GM19240 (cell line): ENCODE measurements around the gene OLFML2A.

Experiments used
- DNase-seq: peaks from one replicate; pipeline ENCODE4 v3.0.0; 2011; ENCODE audit warnings: low spot score; ENCODE audit not compliant: insufficient read length

Gene OLFML2A

DNA sequence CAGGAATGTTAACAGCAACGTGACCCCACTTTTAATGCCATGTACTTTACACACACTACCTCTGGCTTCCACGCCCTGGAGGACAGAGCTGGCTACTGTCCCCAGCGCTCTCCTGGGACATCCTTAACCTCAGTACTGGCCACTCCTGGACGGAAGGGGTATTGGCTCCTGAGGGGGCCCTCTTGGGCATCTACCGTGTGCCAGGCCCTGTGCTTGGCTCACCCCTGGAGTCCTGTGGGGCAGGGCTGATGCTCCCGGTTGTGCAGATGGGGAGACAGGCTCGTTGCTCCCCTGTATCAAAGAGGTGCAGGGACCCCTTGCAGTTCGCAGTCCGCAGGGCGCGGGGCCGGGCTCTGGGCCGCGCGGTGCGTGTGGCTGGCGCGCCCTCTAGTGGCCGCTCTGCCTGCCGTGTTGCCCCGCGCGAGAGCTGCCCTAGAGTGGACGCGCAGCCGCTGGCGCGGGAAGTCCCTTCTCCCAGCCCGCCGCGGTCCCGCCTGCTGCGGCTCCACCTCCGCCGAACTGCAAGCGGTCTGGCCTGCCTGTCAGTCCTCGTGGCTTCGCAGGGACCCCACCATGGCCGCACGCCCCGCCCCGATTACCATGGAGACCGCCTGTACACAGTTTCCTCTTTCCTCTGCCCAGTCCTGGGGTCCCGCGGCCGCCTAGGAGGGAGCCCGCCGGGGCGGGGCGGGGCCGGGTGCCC is 76.0 kb downstream of the OLFML2A start, which contains the start of gene WDR38:
Gene WDR38, plus strand, starts transcription at position 632 of the 703 bp plus-strand sequence. CDS start 72 bp downstream, outside the sequence.
- peak; percentile 64 for DNase-seq

DNA sequence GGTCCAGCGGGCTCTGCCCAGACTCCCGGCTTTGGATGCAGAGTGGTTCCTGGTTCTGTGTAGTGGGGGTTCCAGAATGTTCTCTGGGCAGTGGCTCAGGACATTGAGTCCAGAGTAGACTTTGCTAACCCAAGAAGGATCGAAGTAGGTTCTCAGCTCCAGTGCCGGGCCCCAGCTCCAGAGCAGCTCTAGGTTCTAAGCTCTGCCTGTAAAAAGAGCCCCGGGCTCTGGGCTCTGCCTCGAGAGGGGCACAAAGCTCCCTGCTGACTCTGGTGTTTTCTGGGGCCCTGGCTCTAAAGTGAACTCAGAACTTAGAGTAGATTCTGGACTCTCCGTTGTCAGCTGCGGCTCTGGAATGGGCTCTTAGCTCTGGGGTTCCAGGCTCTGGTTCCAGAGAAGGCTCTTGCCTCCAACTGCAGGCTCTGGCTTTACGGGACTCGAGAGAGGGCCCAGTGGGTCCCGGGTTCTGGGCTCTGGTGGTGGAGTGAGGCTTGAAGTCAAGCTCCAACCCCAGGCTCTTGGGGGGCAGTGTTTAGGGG is 76.7 kb downstream of the OLFML2A start:
- DNase-seq, result no peak

DNA sequence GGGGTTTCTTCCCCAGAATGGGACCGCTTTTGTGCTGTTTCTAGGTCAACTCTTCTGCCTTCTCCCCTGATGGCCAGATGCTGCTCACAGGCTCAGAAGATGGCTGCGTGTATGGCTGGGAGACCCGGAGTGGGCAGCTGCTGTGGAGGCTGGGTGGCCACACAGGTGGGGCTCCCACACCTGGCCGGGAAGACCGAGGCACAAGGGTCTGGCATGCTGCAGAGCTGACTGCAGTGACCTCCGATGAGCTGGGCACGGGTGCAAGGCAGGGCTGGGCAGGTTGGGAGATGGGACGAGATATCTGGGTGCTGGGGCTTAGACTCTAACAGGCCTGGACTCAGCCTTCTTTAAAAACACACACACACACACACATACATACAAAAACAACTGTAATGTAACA is 77.2 kb downstream of the OLFML2A start:
- no peak for DNase-seq

DNA sequence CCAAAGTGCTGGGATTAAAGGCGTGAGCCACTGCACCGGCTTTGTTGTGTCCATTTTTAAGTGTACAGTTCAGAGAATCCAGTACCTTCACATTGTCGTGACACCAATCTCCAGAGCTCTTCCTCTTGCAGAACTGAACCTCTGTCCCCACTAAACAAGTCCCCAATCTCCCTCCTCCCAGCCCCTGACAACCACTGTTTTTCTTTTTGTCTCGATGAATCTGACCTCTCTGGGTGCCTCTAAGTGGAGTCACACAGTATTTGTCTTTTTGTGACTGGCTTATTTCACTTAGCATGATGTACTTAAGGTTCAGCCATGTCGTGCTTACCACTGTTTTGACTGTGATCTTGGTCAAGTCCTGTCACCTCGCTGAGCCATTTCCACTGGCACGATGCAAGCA is 77.9 kb downstream of the OLFML2A start:
- no peak for DNase-seq

DNA sequence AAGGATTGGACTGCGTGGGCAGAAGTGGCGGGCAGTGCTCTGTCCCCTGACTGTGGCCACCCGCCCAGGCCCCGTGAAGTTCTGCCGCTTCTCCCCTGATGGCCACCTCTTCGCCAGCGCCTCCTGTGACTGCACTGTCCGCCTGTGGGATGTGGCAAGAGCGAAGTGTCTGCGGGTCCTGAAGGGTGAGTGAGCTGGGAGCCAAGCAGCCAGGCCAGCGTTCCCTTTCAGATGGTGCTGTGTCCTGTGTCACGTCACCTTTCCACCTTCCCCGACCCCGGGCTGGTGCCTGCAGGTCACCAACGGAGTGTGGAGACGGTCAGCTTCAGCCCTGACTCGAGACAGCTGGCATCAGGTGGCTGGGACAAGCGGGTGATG is 78.6 kb downstream of the OLFML2A start:
- DNase-seq, result no peak

DNA sequence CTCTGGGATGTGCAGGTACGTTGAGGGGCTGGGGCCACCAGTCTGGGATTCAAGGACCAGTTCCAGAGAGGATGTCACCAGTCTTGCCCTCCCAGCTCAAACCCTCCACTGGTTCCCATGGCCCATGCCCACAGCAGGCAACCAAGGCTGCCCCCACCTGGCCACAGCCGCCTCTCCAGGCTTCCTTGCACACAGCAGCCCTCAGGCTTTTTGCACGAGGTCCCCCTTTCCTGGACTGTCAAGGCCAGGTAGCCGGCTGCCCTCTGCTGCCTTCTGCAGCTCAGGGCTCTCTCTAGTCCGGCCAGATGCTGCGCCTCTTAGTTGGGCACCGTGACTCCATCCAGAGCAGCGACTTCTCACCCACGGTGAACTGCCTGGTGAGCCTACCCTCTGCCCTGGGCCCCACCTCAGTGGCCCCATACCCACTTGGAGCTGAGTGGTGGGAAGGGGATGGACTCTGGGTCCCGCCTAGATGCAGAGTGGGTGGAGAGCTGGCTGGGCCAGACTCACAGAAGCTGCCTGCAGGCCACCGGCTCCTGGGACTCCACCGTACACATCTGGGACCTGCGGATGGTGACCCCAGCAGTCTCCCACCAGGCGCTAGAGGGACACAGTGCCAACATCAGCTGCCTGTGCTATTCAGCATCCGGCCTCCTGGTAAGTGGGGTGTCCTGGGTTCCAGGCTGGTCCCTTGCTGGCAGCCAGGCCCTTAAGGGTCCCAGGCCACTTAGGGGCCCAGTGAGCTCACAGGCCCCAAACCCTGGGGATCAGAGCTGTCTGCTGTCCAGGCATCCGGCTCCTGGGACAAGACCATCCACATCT is 79.2 kb downstream of the OLFML2A start:
- no peak for DNase-seq

DNA sequence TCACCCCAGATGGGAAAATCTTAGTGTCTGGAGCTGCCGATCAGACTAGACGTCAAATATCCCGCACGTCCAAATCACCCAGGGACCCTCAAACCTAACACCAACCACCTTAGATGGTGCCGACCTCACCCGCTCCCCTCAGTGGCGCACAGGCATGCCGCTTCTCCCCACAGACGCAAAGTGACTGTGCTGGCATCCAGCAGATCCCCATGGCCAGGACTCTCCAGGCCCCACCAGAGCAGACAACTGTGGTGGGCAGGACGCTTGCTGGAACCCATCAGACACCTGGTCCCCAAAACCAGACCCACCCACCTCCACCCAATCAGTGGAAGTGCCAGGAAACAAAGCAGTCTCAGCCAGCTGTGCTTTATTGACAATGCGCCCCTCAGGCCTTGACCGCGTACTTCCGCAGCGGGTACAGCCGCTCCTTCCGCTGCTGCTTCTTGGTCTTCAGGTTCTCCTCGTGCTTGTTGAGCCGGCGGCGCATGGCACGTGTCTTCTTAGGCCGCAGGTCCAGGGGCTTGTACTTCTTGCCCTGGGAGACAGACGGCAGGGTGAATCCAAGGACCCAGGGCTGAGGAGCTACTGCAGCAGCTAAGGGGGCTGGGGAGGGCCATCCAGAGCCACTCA is 80.7 kb downstream of the OLFML2A start:
- DNase-seq, result no peak

DNA sequence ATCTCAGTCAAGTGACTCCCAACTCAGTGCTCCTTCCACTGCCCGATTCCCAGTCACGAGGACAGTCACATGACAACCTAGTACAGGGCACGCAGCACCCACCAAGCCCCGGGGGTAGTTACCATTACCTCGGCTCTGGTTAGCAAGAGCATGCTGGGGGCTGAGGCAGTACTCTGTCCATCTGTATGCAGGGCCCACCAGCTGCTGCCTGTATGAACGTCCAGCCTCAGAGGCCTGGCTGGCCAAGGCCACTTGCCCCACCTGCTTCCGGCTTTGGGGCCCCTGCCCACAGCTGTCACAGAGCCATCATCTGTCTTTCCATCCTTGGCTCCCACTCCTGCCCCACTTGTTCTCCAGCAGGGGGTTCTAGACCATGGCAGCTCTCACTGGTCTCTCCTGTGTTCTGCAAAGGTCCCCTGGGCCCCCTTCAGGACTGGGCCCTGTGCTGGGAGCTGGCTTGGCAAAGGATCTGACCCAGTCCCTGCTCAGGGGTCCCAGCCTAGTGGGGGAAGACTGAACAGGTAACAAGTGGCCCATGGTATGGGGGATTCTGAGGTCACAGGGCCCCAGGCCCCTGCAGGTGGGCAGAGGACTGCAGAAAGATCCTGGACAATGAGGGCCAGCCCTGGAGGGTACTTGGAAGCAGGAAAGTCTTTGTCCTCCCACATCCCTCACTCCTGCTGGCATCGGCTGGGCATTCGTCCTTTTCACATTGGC is 81.6 kb downstream of the OLFML2A start:
- no peak for DNase-seq

DNA sequence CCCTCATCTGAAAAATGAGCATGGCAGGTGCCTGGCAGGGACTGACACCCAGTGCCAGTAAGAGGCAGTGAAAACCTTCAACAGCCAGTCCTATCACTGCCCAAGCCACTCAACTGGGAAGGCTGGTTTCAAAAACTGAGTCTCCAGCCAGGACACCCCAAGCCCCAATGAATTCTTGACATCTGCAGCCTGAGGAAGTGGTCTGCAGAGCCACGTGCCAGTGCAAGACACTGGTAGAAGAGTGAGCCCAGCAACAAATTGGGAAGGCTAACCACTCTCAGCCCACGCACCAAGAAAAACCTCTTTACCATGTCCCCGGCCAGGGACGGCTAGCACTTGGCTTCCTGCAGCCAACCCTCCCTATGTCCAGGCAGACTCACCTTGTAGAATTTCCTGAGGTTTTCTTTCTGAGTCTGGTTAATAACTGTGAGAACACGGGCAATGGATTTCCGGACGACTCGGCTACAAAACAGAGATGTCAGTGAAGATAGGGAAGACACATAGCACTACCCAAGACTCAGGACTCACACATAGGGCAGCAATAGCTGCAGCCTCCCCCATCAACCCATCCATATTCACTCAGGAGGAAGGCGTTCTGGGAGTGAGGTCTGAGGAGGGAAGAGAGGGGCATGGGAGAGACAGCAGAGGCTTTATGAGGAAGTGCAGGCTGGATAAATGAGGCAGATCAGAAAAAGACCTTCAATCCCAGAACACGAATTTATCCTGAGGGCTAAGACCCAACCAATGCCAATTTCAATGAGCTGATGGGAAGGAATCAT is 83.1 kb downstream of the OLFML2A start:
- DNase-seq, result no peak

DNA sequence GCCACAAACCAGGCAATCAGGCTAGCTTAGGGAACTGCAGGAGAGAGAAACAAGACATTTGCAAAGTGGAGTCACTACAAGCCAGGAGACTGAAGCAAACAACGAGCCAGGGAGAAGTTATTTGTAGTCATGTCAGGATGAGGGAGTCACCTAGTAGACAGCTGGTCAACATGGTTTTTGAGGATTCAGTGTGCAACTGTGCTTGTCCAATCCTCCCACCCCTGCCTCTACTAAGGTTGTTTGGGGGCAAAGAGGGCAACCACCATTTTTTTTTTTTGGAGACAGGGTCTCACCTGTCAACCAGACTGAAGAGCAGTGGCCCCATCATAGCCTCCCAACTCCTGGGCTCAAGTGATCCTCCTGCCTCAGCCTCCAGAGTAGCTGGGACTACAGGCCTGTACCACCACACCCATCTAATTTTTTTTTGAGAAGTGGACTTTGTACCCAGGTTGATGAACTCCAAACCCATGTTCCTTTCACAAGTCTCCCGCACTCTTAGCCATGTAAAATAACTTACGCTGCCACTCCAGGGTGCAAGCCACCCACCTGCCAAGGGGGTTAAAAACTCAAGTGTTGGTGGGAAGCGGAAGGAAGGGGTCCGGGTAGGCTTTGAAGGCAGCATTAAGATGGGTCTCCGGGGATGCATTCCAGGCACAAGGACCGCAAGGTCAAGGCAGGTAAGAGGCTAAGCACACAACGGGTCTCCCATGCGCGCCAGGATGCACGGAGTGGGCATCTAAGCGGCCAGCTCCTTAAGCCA is 83.8 kb downstream of the OLFML2A start:
- DNase-seq, result no peak

DNA sequence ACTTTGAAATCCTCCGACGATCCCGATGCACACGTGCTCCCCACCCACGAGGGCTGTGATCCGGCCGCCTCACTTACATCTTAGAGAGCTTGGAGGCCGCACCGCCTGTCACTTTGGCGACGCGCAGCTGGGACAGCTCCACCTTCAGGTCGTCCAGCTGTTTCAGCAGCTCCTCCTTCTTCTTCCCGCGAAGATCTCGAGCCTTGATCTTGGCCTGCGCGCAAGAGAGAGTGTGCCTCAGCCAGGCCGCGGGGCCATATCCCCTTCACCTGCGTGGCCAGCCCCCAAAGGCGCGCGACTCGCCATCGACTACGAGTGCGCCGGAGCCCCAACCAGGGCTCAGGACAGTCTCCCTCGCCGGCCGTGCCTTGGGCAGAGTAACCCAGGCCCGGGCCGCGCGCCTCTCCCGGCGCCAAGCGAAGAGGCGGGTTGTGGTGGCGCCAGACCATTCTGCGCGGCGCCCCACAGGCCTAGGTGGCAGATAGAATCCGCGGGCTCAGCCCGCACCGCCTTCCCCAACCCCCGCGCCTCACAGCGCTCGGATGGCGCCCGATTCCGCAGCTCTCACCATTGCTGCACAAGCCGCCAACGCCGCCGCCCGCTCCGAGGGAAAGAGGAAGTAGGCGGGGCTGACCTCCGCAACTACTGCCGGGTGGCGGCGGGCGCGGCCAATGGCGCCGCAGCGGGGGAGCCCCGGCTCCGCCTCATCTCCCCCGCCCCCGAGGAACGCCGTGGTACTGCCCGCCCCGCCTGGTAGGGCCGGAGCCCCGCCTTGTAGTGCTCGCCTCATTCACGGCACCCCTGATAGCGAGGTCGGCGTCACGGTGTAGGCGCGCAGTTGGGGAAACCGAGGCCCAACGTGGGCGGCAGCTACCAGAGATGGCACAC is 84.7 kb downstream of the OLFML2A start, which contains the start of the genes ARPC5L and RPL35:
Gene ARPC5L, plus strand, starts transcription at position 789 of the 888 bp plus-strand sequence. CDS start 7,161 bp downstream, outside the sequence.
Gene RPL35, minus strand, starts transcription at position 616 of the 888 bp plus-strand sequence. Its CDS starts 45 bp downstream, at position 571.
- DNase-seq, result peak; percentile 89

DNA sequence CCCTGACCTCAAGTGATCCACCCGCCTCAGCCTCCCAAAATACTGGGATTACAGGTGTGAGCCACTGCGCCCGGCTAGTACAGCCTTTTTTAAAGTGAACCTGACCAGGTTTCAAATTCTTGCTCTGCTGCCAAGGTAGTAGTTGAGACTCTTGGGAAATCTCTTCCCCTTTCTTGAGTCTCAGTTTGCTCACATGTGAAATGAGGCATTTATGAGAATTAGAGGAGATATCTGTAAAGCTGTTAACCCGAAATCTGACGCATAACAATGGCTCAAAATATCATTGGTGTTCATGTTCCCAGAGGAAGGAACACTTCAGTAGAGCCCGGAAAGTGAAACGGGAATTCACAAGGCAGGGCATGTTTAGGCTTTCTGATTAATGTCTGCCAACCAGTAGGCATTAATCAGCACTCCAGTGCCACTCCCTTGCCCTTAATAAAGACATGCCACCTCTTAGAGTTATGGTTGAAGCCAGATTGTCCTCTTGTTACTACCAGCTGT is 86.5 kb downstream of the OLFML2A start:
- DNase-seq, result no peak
